GM23338 (cell line): Measurements from ENCODE around the gene PGAP1. TPM values are rescaled to one million over a fixed set of nuclear protein-coding genes. Genes with fewer than 3 reads are reported as not detected.

Experiments
- ATAC-seq: fragments of 200-7000 bp; cut with Tn5 transposase; 3 replicates; pipeline ENCODE4 v1.9.1; 2020
- DNase-seq: peaks from one replicate; pipeline ENCODE4 v3.0.0-alpha.2; 2015; ENCODE audit warnings: low spot score
- H2AFZ ChIP-seq: fragments of 200-600 bp; sonication (generic); 2 replicates; pipeline ENCODE4 v1.8.0; 2016; ENCODE audit warnings: antibody characterized with exemption, mild to moderate bottlenecking, moderate library complexity
- H3F3A ChIP-seq: fragments of 200-600 bp; sonication (generic); replicated peaks from 2 replicates; pipeline ENCODE4 v1.8.0; 2017; ENCODE audit warnings: antibody characterized with exemption, mixed run types, low read depth
- H3K27ac ChIP-seq: fragments of 200-600 bp; sonication (generic); 2 replicates; pipeline ENCODE4 v1.6.1; 2016; ENCODE audit warnings: low read depth
- H3K27me3 ChIP-seq: fragments of 200-600 bp; sonication (generic); 2 replicates; pipeline ENCODE4 v1.8.0; 2016; ENCODE audit warnings: mild to moderate bottlenecking, mixed run types, moderate library complexity; ENCODE audit not compliant: insufficient read depth
- H3K36me3 ChIP-seq: fragments of 200-600 bp; sonication (generic); 2 replicates; pipeline ENCODE4 v1.8.0; 2016; ENCODE audit warnings: mild to moderate bottlenecking; ENCODE audit not compliant: insufficient read depth
- H3K4me1 ChIP-seq: fragments of 200-600 bp; sonication (generic); 2 replicates; pipeline ENCODE4 v1.8.0; 2016; ENCODE audit warnings: mild to moderate bottlenecking, moderate library complexity; ENCODE audit not compliant: insufficient read depth
- H3K4me2 ChIP-seq: fragments of 200-600 bp; sonication (generic); 2 replicates; pipeline ENCODE4 v1.7.1; 2017; ENCODE audit warnings: mixed run types
- H3K4me3 ChIP-seq: fragments of 200-600 bp; sonication (generic); 2 replicates; pipeline ENCODE4 v1.6.1; 2016; ENCODE audit warnings: mixed run types
- H3K79me2 ChIP-seq: fragments of 200-600 bp; sonication (generic); replicated peaks from 2 replicates; pipeline ENCODE4 v1.8.0; 2017; ENCODE audit warnings: mild to moderate bottlenecking; ENCODE audit not compliant: insufficient read depth
- H3K9me2 ChIP-seq: fragments of 200-600 bp; sonication (generic); 2 replicates; pipeline ENCODE4 v1.8.0; 2017; ENCODE audit not compliant: insufficient read depth
- H4K20me1 ChIP-seq: fragments of 200-600 bp; sonication (generic); replicated peaks from 2 replicates; pipeline ENCODE4 v1.8.0; 2017; ENCODE audit warnings: mild to moderate bottlenecking; ENCODE audit not compliant: insufficient read depth
- H3K27ac Mint-ChIP-seq: 2 replicates; pipeline ENCODE4 v1.8.0; 2020; ENCODE audit warnings: inconsistent platforms, mild to moderate bottlenecking, moderate library complexity, mixed read lengths
- H3K27me3 Mint-ChIP-seq: 3 replicates; pipeline ENCODE4 v1.8.0; 2022; ENCODE audit warnings: low read depth, mild to moderate bottlenecking, moderate library complexity, mixed read lengths, inconsistent platforms; ENCODE audit not compliant: insufficient read depth, poor library complexity
- H3K36me3 Mint-ChIP-seq: 3 replicates; pipeline ENCODE4 v1.8.0; 2021; ENCODE audit warnings: low read depth, mild to moderate bottlenecking, inconsistent platforms, moderate library complexity, mixed read lengths
- H3K4me1 Mint-ChIP-seq: 3 replicates; pipeline ENCODE4 v1.8.0; 2020; ENCODE audit warnings: mild to moderate bottlenecking, inconsistent platforms, mixed read lengths
- H3K4me3 Mint-ChIP-seq: 3 replicates; pipeline ENCODE4 v1.8.0; 2021; ENCODE audit warnings: moderate library complexity, mild to moderate bottlenecking, inconsistent platforms, mixed read lengths
- H3K9me3 Mint-ChIP-seq: 3 replicates; pipeline ENCODE4 v1.8.0; 2020; ENCODE audit warnings: moderate library complexity, mild to moderate bottlenecking, inconsistent platforms, mixed read lengths
- CREB1 ChIP-seq: fragments of 250-450 bp; sonication (Bioruptor Pico); IDR thresholded peaks from 2 replicates; pipeline ENCODE4 v1.5.0; 2020; ENCODE audit warnings: low read depth, mild to moderate bottlenecking, moderate library complexity
- ETS1 ChIP-seq: IDR thresholded peaks from 2 replicates; pipeline ENCODE4 v1.6.1; 2016; ENCODE audit warnings: antibody characterized with exemption
- EZH2 ChIP-seq: fragments of 200-600 bp; sonication (generic); IDR thresholded peaks from one replicate; pipeline ENCODE4 v1.8.0; 2017; ENCODE audit warnings: antibody characterized with exemption, mild to moderate bottlenecking, low read depth; ENCODE audit not compliant: unreplicated experiment
- EZH2phosphoT487 ChIP-seq: fragments of 200-600 bp; sonication (generic); IDR thresholded peaks from one replicate; pipeline ENCODE4 v1.8.1; 2018; ENCODE audit warnings: antibody characterized with exemption; ENCODE audit not compliant: unreplicated experiment
- JUNB ChIP-seq: IDR thresholded peaks from one replicate; pipeline ENCODE4 v1.6.1; 2016; ENCODE audit warnings: antibody characterized with exemption; ENCODE audit not compliant: unreplicated experiment
- NANOG ChIP-seq: IDR thresholded peaks from 2 replicates; pipeline ENCODE4 v1.6.1; 2016; ENCODE audit warnings: antibody characterized with exemption, borderline replicate concordance
- POLR2AphosphoS5 ChIP-seq: IDR thresholded peaks from 2 replicates; pipeline ENCODE4 v1.6.1; 2016; ENCODE audit warnings: antibody characterized with exemption, low read depth
- REST ChIP-seq: IDR thresholded peaks from one replicate; pipeline ENCODE4 v1.6.1; 2018; ENCODE audit warnings: antibody characterized with exemption; ENCODE audit not compliant: unreplicated experiment
- STAT1 ChIP-seq: IDR thresholded peaks from one replicate; pipeline ENCODE4 v1.6.1; 2016; ENCODE audit warnings: antibody characterized with exemption; ENCODE audit not compliant: unreplicated experiment
- ZNF114 ChIP-seq: fragments of 250-450 bp; sonication (Bioruptor Pico); IDR thresholded peaks from 2 replicates; pipeline ENCODE4 v1.5.0; 2020; ENCODE audit warnings: mild to moderate bottlenecking, moderate library complexity
- ZNF331 ChIP-seq: fragments of 250-450 bp; sonication (Bioruptor Pico); IDR thresholded peaks from 2 replicates; pipeline ENCODE4 v1.5.0; 2020; ENCODE audit warnings: low read depth, mild to moderate bottlenecking, moderate library complexity
- ZNF462 ChIP-seq: fragments of 250-450 bp; sonication (Bioruptor Pico); IDR thresholded peaks from 2 replicates; pipeline ENCODE4 v1.5.0; 2020; ENCODE audit warnings: mild to moderate bottlenecking, moderate library complexity
- polyA plus RNA-seq: library from polyadenylated mRNA; unstranded; fragments of >200 nt; fragmentation: Nextera tagmentation; extraction: Ambion mirVana; gene quantifications from 2 replicates; pipeline ENCODE4 v1.2.1, GENCODE V29; 2016
- total RNA-seq: library from RNA; depleted of rRNA; stranded (reverse); fragments of >200 nt; shearing (Covaris generic); gene quantifications from 2 replicates; pipeline ENCODE4 v1.2.3, GENCODE V29; 2014
- TF ChIP-seq, protein P1 (sequence below), 2 experiments: fragments of 200-600 bp in 1 of 2; sonication (generic) in 1 of 2; conservative IDR thresholded peaks; 2 replicates each; pipeline versions ENCODE4 v1.5.1 to v1.6.1; 2016 to 2017; ENCODE audit warnings: antibody characterized with exemption in 2 of 2, low read depth in 2 of 2, mild to moderate bottlenecking in 2 of 2, moderate library complexity in 1 of 2

The PGAP1 gene
- total and polyA plus RNA-seq, 2 experiments from 2014 or later, result 9.8 to 26.5 TPM

- TF ChIP-seq EZH2 (no peak), ZNF331 (no peak), JUNB (no peak), ZNF114 (CRISPR knock-in tag) (no peak), POLR2AphosphoS5 (no peak), CREB1 (CRISPR knock-in tag) (no peak), NANOG (no peak), STAT1 (no peak), ETS1 (no peak), REST (no peak), EZH2phosphoT487 (no peak), ZNF462 (CRISPR knock-in tag) (no peak)
- TF ChIP-seq, protein P1, sequence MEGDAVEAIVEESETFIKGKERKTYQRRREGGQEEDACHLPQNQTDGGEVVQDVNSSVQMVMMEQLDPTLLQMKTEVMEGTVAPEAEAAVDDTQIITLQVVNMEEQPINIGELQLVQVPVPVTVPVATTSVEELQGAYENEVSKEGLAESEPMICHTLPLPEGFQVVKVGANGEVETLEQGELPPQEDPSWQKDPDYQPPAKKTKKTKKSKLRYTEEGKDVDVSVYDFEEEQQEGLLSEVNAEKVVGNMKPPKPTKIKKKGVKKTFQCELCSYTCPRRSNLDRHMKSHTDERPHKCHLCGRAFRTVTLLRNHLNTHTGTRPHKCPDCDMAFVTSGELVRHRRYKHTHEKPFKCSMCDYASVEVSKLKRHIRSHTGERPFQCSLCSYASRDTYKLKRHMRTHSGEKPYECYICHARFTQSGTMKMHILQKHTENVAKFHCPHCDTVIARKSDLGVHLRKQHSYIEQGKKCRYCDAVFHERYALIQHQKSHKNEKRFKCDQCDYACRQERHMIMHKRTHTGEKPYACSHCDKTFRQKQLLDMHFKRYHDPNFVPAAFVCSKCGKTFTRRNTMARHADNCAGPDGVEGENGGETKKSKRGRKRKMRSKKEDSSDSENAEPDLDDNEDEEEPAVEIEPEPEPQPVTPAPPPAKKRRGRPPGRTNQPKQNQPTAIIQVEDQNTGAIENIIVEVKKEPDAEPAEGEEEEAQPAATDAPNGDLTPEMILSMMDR (conservative IDR thresholded peaks at IDR 0.05; ENCODE audit: low read depth in 2 of 2), result no peak
- Histone ChIP-seq H3K27me3 (no peaks in the 10 kb centered on the region), H3K4me2 (peak overlapping the region; percentile 30), H3K4me1 (peaks cover 19% of the 10 kb centered on the region), H3K36me3 (no peaks in the 10 kb centered on the region), H3F3A (no peaks in the 10 kb centered on the region), H2AFZ (peak overlapping the region; percentile 68), H3K9me2 (no peaks in the 10 kb centered on the region), H4K20me1 (no peaks in the 10 kb centered on the region), H3K27ac (no peak overlapping the region), H3K79me2 (no peaks in the 10 kb centered on the region), H3K4me3 (no peak overlapping the region)
- no peaks in the 10 kb centered on the region for H3K27me3 Mint-ChIP-seq
- peaks cover 15% of the 10 kb centered on the region for H3K9me3 Mint-ChIP-seq
- peaks cover 14% of the 10 kb centered on the region for H3K36me3 Mint-ChIP-seq
- DNase-seq, result no peak
- H3K4me1 Mint-ChIP-seq, result peaks cover 25% of the 10 kb centered on the region
- ATAC-seq, result no peak
- H3K27ac Mint-ChIP-seq, result no peak overlapping the region
- no peak overlapping the region for H3K4me3 Mint-ChIP-seq
These were observed 39.6 kb upstream of the PGAP1 start for GRCh38 chr2:196966061-196966460.
